ENCODE data around the gene POLE4. TPM values are rescaled to one million over a fixed set of nuclear protein-coding genes. Genes with fewer than 3 reads are reported as not detected.

Gene POLE4
- total and polyA plus RNA-seq, 3 donors from 2014 or later: 28.0 to 66.1 (median 37.8) TPM

GRCh38 chr2:74982577-74982976 is 24.1 kb downstream of the POLE4 start:
- no peaks in the 10 kb centered on the region for H3K9me3 ChIP-seq
- DNase-seq: peak; percentile 20
- H3K4me1 ChIP-seq: no peaks in the 10 kb centered on the region
- TF ChIP-seq POLR2A (IDR thresholded peaks at IDR 0.05) (no peak), CTCF (IDR thresholded peaks at IDR 0.05) (no peak)
- intact Hi-C loops (cut with DNase I; ENCODE audit: low total_unique reads): no loop called here
- WGBS, 2 donors: 81 to 87% methylated on average over 3 of the region's 3 CpGs
- H3K27ac ChIP-seq: no peak overlapping the region
- no peaks in the 10 kb centered on the region for H3K27me3 ChIP-seq
- no peak overlapping the region for H3K4me3 ChIP-seq
- H3K36me3 ChIP-seq (ENCODE audit: low read depth, missing control alignments): no peaks in the 10 kb centered on the region

- DNase-seq: no peak
- Histone ChIP-seq H3K27me3 (no peaks in the 10 kb centered on the region), H3K4me1 (no peaks in the 10 kb centered on the region), H3K9me3 (no peaks in the 10 kb centered on the region), H3K4me3 (no peak overlapping the region), H3K36me3 (ENCODE audit: low read depth, missing control alignments) (no peaks in the 10 kb centered on the region), H3K27ac (no peak overlapping the region)
- 90 to 93% methylated on average over 5 of the region's 5 CpGs for WGBS, 2 donors
- intact Hi-C loops (cut with DNase I; ENCODE audit: low total_unique reads): no loop called here
- no peak for TF ChIP-seq CTCF (IDR thresholded peaks at IDR 0.05)
- no peak for TF ChIP-seq POLR2A (IDR thresholded peaks at IDR 0.05)
These were observed 25.4 kb downstream of the POLE4 start for GRCh38 chr2:74983631-74984392.

GRCh38 chr2:74984947-74985637 is 26.6 kb downstream of the POLE4 start:
- no peak for DNase-seq
- Histone ChIP-seq H3K27me3 (no peaks in the 10 kb centered on the region), H3K27ac (no peak overlapping the region), H3K4me3 (no peak overlapping the region), H3K4me1 (no peaks in the 10 kb centered on the region), H3K36me3 (ENCODE audit: low read depth, missing control alignments) (no peaks in the 10 kb centered on the region), H3K9me3 (no peaks in the 10 kb centered on the region)
- TF ChIP-seq POLR2A (IDR thresholded peaks at IDR 0.05): no peak
- no peak for TF ChIP-seq CTCF (IDR thresholded peaks at IDR 0.05)
- 83 to 90% methylated on average over 3 of the region's 3 CpGs for WGBS, 2 donors
- intact Hi-C loops (cut with DNase I; ENCODE audit: low total_unique reads): no loop called here

- Histone ChIP-seq H3K4me1 (no peaks in the 10 kb centered on the region), H3K27me3 (no peaks in the 10 kb centered on the region), H3K27ac (no peak overlapping the region), H3K4me3 (no peak overlapping the region), H3K36me3 (ENCODE audit: low read depth, missing control alignments) (no peaks in the 10 kb centered on the region), H3K9me3 (no peaks in the 10 kb centered on the region)
- no peak for DNase-seq
- intact Hi-C loops (cut with DNase I; ENCODE audit: low total_unique reads): no loop called here
- TF ChIP-seq POLR2A (IDR thresholded peaks at IDR 0.05) (no peak), CTCF (IDR thresholded peaks at IDR 0.05) (no peak)
- 53 to 54% methylated on average over 7 of the region's 7 CpGs for WGBS, 2 donors
These were observed 27.7 kb downstream of the POLE4 start for GRCh38 chr2:74985978-74986609.

Measured in testis (tissue), 3 donors.